Central memory CD8-positive, alpha-beta T cell (primary cell): ENCODE data around the gene KAT6B.
A peak's percentile ranks its signal among the peaks of the same experiment; 100 is the strongest.

Experiments used
- ATAC-seq: fragments of 150-1000 bp; cut with Tn5 transposase; replicated peaks from 2 replicates; pipeline ENCODE4 v1.10.0; 2022; ENCODE audit warnings: mild to moderate bottlenecking, moderate FRiP score, moderate number of reproducible peaks; ENCODE audit not compliant: poor library complexity, severe bottlenecking; ENCODE audit errors: extremely low read depth
- DNase-seq, 2 donors: peaks; one replicate each; pipeline ENCODE4 v3.0.0; 2021; ENCODE audit warnings: low spot score in 2 of 2
- H3K27ac Mint-ChIP-seq: one replicate; pipeline ENCODE4 v1.8.0; 2022; ENCODE audit warnings: low read depth, mild to moderate bottlenecking, moderate library complexity, mixed read lengths
- H3K27me3 Mint-ChIP-seq: one replicate; pipeline ENCODE4 v1.8.0; 2022; ENCODE audit warnings: mixed read lengths
- H3K36me3 Mint-ChIP-seq: one replicate; pipeline ENCODE4 v1.8.0; 2022; ENCODE audit warnings: mild to moderate bottlenecking, moderate library complexity, mixed read lengths; ENCODE audit not compliant: insufficient read depth
- H3K4me1 Mint-ChIP-seq: one replicate; pipeline ENCODE4 v1.8.0; 2022; ENCODE audit warnings: mixed read lengths
- H3K4me3 Mint-ChIP-seq: one replicate; pipeline ENCODE4 v1.8.0; 2022; ENCODE audit warnings: mild to moderate bottlenecking, moderate library complexity, mixed read lengths
- H3K9me3 Mint-ChIP-seq: one replicate; pipeline ENCODE4 v1.8.0; 2022; ENCODE audit warnings: mixed read lengths

KAT6B gene

GRCh38 chr10:74808501-74808900 is 17.9 kb upstream of the KAT6B start:
- no peak overlapping the region for H3K27ac Mint-ChIP-seq
- ATAC-seq, result no peak
- H3K4me3 Mint-ChIP-seq, result no peak overlapping the region
- H3K4me1 Mint-ChIP-seq, result no peaks in the 10 kb centered on the region
- no peaks in the 10 kb centered on the region for H3K9me3 Mint-ChIP-seq
- no peak for DNase-seq
- peaks cover 1% of the 10 kb centered on the region for H3K36me3 Mint-ChIP-seq
- H3K27me3 Mint-ChIP-seq, result no peaks in the 10 kb centered on the region

- Mint-ChIP-seq H3K27me3 (no peaks in the 10 kb centered on the region), H3K27ac (no peak overlapping the region), H3K4me3 (no peak overlapping the region)
Observed at GRCh38 chr10:74810087-74810486, 16.3 kb upstream of the KAT6B start.

GRCh38 chr10:74813381-74814259 is 12.8 kb upstream of the KAT6B start:
- Mint-ChIP-seq H3K27ac (no peak overlapping the region), H3K27me3 (no peaks in the 10 kb centered on the region), H3K36me3 (peaks cover 1% of the 10 kb centered on the region), H3K9me3 (peaks cover 9% of the 10 kb centered on the region), H3K4me1 (no peaks in the 10 kb centered on the region), H3K4me3 (no peak overlapping the region)
- ATAC-seq, result no peak
- DNase-seq, result no peak

More at GRCh38 chr10:74810087-74810486, 16.3 kb upstream of the KAT6B start:
- Mint-ChIP-seq H3K36me3 (peaks cover 1% of the 10 kb centered on the region), H3K4me1 (no peaks in the 10 kb centered on the region), H3K9me3 (no peaks in the 10 kb centered on the region)
- no peak for DNase-seq
- no peak for ATAC-seq

GRCh38 chr10:74814797-74815196 is 11.6 kb upstream of the KAT6B start:
- peaks cover 9% of the 10 kb centered on the region for H3K9me3 Mint-ChIP-seq
- H3K4me1 Mint-ChIP-seq, result no peaks in the 10 kb centered on the region
- DNase-seq (no peak), ATAC-seq (no peak)
- H3K27me3 Mint-ChIP-seq, result no peaks in the 10 kb centered on the region
- peaks cover 1% of the 10 kb centered on the region for H3K36me3 Mint-ChIP-seq
- H3K27ac Mint-ChIP-seq, result no peak overlapping the region
- H3K4me3 Mint-ChIP-seq, result no peak overlapping the region

GRCh38 chr10:74816824-74817498 is 9.4 kb upstream of the KAT6B start:
- no peaks in the 10 kb centered on the region for H3K27me3 Mint-ChIP-seq
- H3K27ac Mint-ChIP-seq, result no peak overlapping the region
- ATAC-seq, result no peak
- no peaks in the 10 kb centered on the region for H3K4me1 Mint-ChIP-seq
- no peak overlapping the region for H3K4me3 Mint-ChIP-seq
- H3K36me3 Mint-ChIP-seq, result no peaks in the 10 kb centered on the region
- no peak for DNase-seq
- peaks cover 9% of the 10 kb centered on the region for H3K9me3 Mint-ChIP-seq

- no peaks in the 10 kb centered on the region for H3K27me3 Mint-ChIP-seq
- no peak overlapping the region for H3K4me3 Mint-ChIP-seq
- H3K9me3 Mint-ChIP-seq, result peaks cover 9% of the 10 kb centered on the region
- ATAC-seq (no peak), DNase-seq (no peak)
- no peak overlapping the region for H3K27ac Mint-ChIP-seq
- peaks cover 19% of the 10 kb centered on the region for H3K4me1 Mint-ChIP-seq
- H3K36me3 Mint-ChIP-seq, result peaks cover 11% of the 10 kb centered on the region
Observed at GRCh38 chr10:74821501-74821900, 4.9 kb upstream of the KAT6B start.

- no peak overlapping the region for H3K4me3 Mint-ChIP-seq
- H3K36me3 Mint-ChIP-seq, result peaks cover 14% of the 10 kb centered on the region
- ATAC-seq (no peak), DNase-seq (no peak)
- no peak overlapping the region for H3K27ac Mint-ChIP-seq
- peaks cover 3% of the 10 kb centered on the region for H3K9me3 Mint-ChIP-seq
- peaks cover 22% of the 10 kb centered on the region for H3K4me1 Mint-ChIP-seq
- no peaks in the 10 kb centered on the region for H3K27me3 Mint-ChIP-seq
Observed at GRCh38 chr10:74822101-74822500, 4.3 kb upstream of the KAT6B start.

GRCh38 chr10:74822521-74823089 is 3.8 kb upstream of the KAT6B start:
- no peaks in the 10 kb centered on the region for H3K9me3 Mint-ChIP-seq
- H3K36me3 Mint-ChIP-seq, result peaks cover 16% of the 10 kb centered on the region
- ATAC-seq (no peak), DNase-seq (no peak)
- H3K4me3 Mint-ChIP-seq, result no peak overlapping the region
- H3K27ac Mint-ChIP-seq, result no peak overlapping the region
- peaks cover 27% of the 10 kb centered on the region for H3K4me1 Mint-ChIP-seq
- H3K27me3 Mint-ChIP-seq, result no peaks in the 10 kb centered on the region

- Mint-ChIP-seq H3K4me3 (peak overlapping the region; percentile 87), H3K4me1 (peaks cover 37% of the 10 kb centered on the region), H3K36me3 (peaks cover 16% of the 10 kb centered on the region), H3K27ac (peak overlapping the region; percentile 68), H3K9me3 (no peaks in the 10 kb centered on the region), H3K27me3 (no peaks in the 10 kb centered on the region)
- ATAC-seq (no peak), DNase-seq (no peak)
Observed at GRCh38 chr10:74823791-74824183, 2.6 kb upstream of the KAT6B start.

GRCh38 chr10:74824184-74824899 is 2.1 kb upstream of the KAT6B start:
- H3K27ac Mint-ChIP-seq, result peak overlapping the region; percentile 68
- peaks cover 17% of the 10 kb centered on the region for H3K36me3 Mint-ChIP-seq
- H3K9me3 Mint-ChIP-seq, result no peaks in the 10 kb centered on the region
- peak overlapping the region; percentile 87 for H3K4me3 Mint-ChIP-seq
- no peaks in the 10 kb centered on the region for H3K27me3 Mint-ChIP-seq
- H3K4me1 Mint-ChIP-seq, result peaks cover 42% of the 10 kb centered on the region
- no peak for ATAC-seq
- DNase-seq, result peak in 1 of 2 donors; percentile 11

GRCh38 chr10:74824900-74825370 is 1.5 kb upstream of the KAT6B start:
- no peak for ATAC-seq
- Mint-ChIP-seq H3K27ac (peak overlapping the region; percentile 68), H3K4me1 (peaks cover 43% of the 10 kb centered on the region), H3K27me3 (no peaks in the 10 kb centered on the region), H3K4me3 (peak overlapping the region; percentile 87), H3K36me3 (peaks cover 17% of the 10 kb centered on the region), H3K9me3 (no peaks in the 10 kb centered on the region)
- DNase-seq, result peak; percentile 20 to 28
